ENCODE results near the gene GTF2E1. TPM values are rescaled to one million over a fixed set of nuclear protein-coding genes. Genes with fewer than 3 reads are reported as not detected.

GTF2E1 gene
- total and polyA plus RNA-seq, 10 of the 15 experiments (the other 5 are each of a cell fraction or from before 2014, with no cell fraction given) = 9.2 to 24.9 (median 16.2) TPM

- no TSS peak for BruUV-seq (replicated peaks)
- in situ Hi-C loops (cut with MboI) = no loop called here
Measured at GRCh38 chr3:120828796-120829195, 86.3 kb downstream of the GTF2E1 start.

DNA sequence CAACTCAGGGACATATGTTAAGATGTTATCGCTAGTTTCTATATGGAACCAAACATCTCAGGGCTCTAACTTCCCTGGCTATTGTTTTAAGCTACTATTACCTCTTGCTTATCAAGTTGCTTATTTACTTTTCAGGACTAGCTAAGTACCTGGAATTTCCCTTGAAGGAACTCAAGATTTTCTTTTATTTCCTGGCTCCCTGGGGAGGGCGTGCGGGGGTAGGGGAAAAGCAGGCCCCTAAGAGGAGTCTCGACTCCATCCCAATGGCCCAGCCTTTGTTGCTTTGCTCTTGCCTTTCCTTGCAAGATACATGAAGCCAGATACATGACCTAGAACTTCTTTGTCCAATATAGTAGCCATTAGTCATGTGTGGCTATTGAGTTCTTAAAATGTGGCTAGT, 88.5 kb downstream of the GTF2E1 start:
- H3K9me3 ChIP-seq (replicated peaks; ENCODE audit: control insufficient read depth, insufficient read depth, low read length) = no peaks in the 10 kb centered on the region
- ChIA-PET SMC1A (ENCODE audit: uncharacterized antibody, unreplicated experiment) (interaction anchor here (1.4 kb wide), 1 partner anchor 11 kb away, joined by 4 read pairs; no protein-coding TSS in a partner anchor), RAD21 (ENCODE audit: unreplicated experiment) (no interaction called here), CTCF (interaction anchor here (1.9 kb wide), 1 partner anchor 9 kb away, joined by 6 read pairs; no protein-coding TSS in a partner anchor), POLR2A (no interaction called here)
- in situ Hi-C loops (cut with MboI) = no loop called here
- H3K9ac ChIP-seq (ENCODE audit: control insufficient read depth, insufficient read depth, low read length) = no peak overlapping the region
- BruUV-seq (replicated peaks) = no TSS peak
- TF ChIP-seq PAX8 (IDR thresholded peaks at IDR 0.05) (no peak), PAX5 (IDR thresholded peaks at IDR 0.05; ENCODE audit: borderline replicate concordance, low read depth, low read length) (no peak), TCF7 (IDR thresholded peaks at IDR 0.05; ENCODE audit: borderline replicate concordance) (no peak), BRCA1 (IDR thresholded peaks at IDR 0.05; ENCODE audit: low read depth, low read length) (no peak), MEF2A (IDR thresholded peaks at IDR 0.05; ENCODE audit: insufficient read depth, low read depth, low read length) (no peak), ESRRA (IDR thresholded peaks at IDR 0.05; ENCODE audit: low read length) (no peak), SREBF1 (IDR thresholded peaks at IDR 0.05; ENCODE audit: low read length) (no peak), MTA3 (IDR thresholded peaks at IDR 0.05; ENCODE audit: borderline replicate concordance, low read length) (no peak), BCL11A (IDR thresholded peaks at IDR 0.05; ENCODE audit: low read depth, low read length) (no peak), POLR2AphosphoS2 (IDR thresholded peaks at IDR 0.05; ENCODE audit: low read depth, low read length) (no peak), NR2C2 (IDR thresholded peaks at IDR 0.05; ENCODE audit: borderline replicate concordance, control insufficient read depth, insufficient read length, low read depth) (no peak), ATF7 (IDR thresholded peaks at IDR 0.05; ENCODE audit: low read depth) (no peak)
- H3K27ac ChIP-seq (ENCODE audit: control insufficient read depth, insufficient read depth) = no peak overlapping the region
- no peak overlapping the region for H2AFZ ChIP-seq (ENCODE audit: control insufficient read depth, low read depth, low read length)
- no peaks in the 10 kb centered on the region for H3K27me3 ChIP-seq (replicated peaks in 1 of 2; ENCODE audit: control insufficient read depth in 2 of 2, insufficient read depth in 2 of 2, low read length in 1 of 2)
- ATAC-seq (no peak), FAIRE-seq (no peak), DNase-seq (ENCODE audit: low read depth, low spot score) (no peak)
- intact Hi-C loops (cut with micrococcal nuclease; ENCODE audit: unreplicated experiment) = no loop called here
- WGBS (ENCODE audit: insufficient coverage, insufficient replicate concordance, low lambda C conversion rate, missing lambda C conversion rate) = 51% methylated on average over 4 of the region's 4 CpGs
- H3K4me3 ChIP-seq = no peak overlapping the region
- H3K36me3 ChIP-seq (ENCODE audit: control insufficient read depth in 2 of 2, insufficient read depth in 2 of 2, low read length in 1 of 2) = no peaks in the 10 kb centered on the region
- no peaks in the 10 kb centered on the region for H4K20me1 ChIP-seq (ENCODE audit: control insufficient read depth, insufficient read depth)
- H3K4me2 ChIP-seq (ENCODE audit: control insufficient read depth, insufficient read depth) = no peak overlapping the region
- H3K4me1 ChIP-seq (ENCODE audit: control insufficient read depth, insufficient read depth, low read length) = no peaks in the 10 kb centered on the region
- H3K79me2 ChIP-seq (ENCODE audit: control insufficient read depth, insufficient read depth, low read length) = no peaks in the 10 kb centered on the region

More at GRCh38 chr3:120828796-120829195, 86.3 kb downstream of the GTF2E1 start:
- Histone ChIP-seq H3K27me3 (replicated peaks in 1 of 2; ENCODE audit: control insufficient read depth in 2 of 2, insufficient read depth in 2 of 2, low read length in 1 of 2) (no peaks in the 10 kb centered on the region), H4K20me1 (ENCODE audit: control insufficient read depth, insufficient read depth) (no peaks in the 10 kb centered on the region), H3K4me3 (no peak overlapping the region), H3K79me2 (ENCODE audit: control insufficient read depth, insufficient read depth, low read length) (no peaks in the 10 kb centered on the region), H3K4me1 (ENCODE audit: control insufficient read depth, insufficient read depth, low read length) (no peaks in the 10 kb centered on the region), H3K4me2 (ENCODE audit: control insufficient read depth, insufficient read depth) (no peak overlapping the region), H3K9ac (ENCODE audit: control insufficient read depth, insufficient read depth, low read length) (no peak overlapping the region), H2AFZ (ENCODE audit: control insufficient read depth, low read depth, low read length) (no peak overlapping the region), H3K36me3 (ENCODE audit: control insufficient read depth in 2 of 2, insufficient read depth in 2 of 2, low read length in 1 of 2) (no peaks in the 10 kb centered on the region), H3K9me3 (replicated peaks; ENCODE audit: control insufficient read depth, insufficient read depth, low read length) (no peaks in the 10 kb centered on the region), H3K27ac (ENCODE audit: control insufficient read depth, insufficient read depth) (no peak overlapping the region)
- ATAC-seq (no peak), FAIRE-seq (no peak), DNase-seq (ENCODE audit: low read depth, low spot score) (no peak)
- 0% methylated on average over 1 of the region's 1 CpG for WGBS (ENCODE audit: insufficient coverage, insufficient replicate concordance, low lambda C conversion rate, missing lambda C conversion rate)
- RAD21 ChIA-PET (ENCODE audit: unreplicated experiment) = no interaction called here
- intact Hi-C loops (cut with micrococcal nuclease; ENCODE audit: unreplicated experiment) = no loop called here
- TF ChIP-seq KDM1A (IDR thresholded peaks at IDR 0.05; ENCODE audit: borderline replicate concordance) (no peak), KAT2A (conservative IDR thresholded peaks at IDR 0.05; ENCODE audit: control insufficient read depth, low read depth, low read length) (no peak)
- SMC1A ChIA-PET (ENCODE audit: uncharacterized antibody, unreplicated experiment) = no interaction called here
- CTCF ChIA-PET = interaction anchor here (1.1 kb wide), 1 partner anchor 11 kb away, joined by 3 read pairs; no protein-coding TSS in a partner anchor
- POLR2A ChIA-PET = no interaction called here
